HCT116 (cell line): Measurements from ENCODE around the gene PAIP1. TPM values are rescaled to one million over a fixed set of nuclear protein-coding genes. Genes with fewer than 3 reads are reported as not detected.

Source experiments
- ATAC-seq: fragments of 200-7000 bp; cut with Tn5 transposase; 2 replicates; pipeline ENCODE4 v1.9.1; 2020; ENCODE audit warnings: mild to moderate bottlenecking, moderate library complexity
- BruUV-seq: library from RNA; stranded (reverse); fragments of 400-500 nt; replicated peaks from 2 replicates; lab custom pipeline; 2021; lab: Mats Ljungman, UMichigan
- CTCF ChIA-PET: fragments of 300-600 bp; sonication (Branson Sonifier 250); formaldehyde crosslinking; loops from one replicate; lab custom pipeline; 2021; ENCODE audit warnings: antibody characterized with exemption; lab: Charles Lee
- POLR2A ChIA-PET: fragments of 300-600, 350-600 bp; sonication (Branson Sonifier 250); formaldehyde crosslinking; loops from one replicate; lab custom pipeline; 2021; ENCODE audit warnings: antibody characterized with exemption; lab: Charles Lee
- RAD21 ChIA-PET, 2 experiments: fragments of 300-600 bp; sonication (Branson Sonifier 250); formaldehyde crosslinking; loops; one replicate each; lab custom pipeline; 2023; ENCODE audit warnings: low total read pairs in 2 of 2; ENCODE audit not compliant: uncharacterized antibody in 2 of 2, unreplicated experiment in 2 of 2, low non-redundant PET in 1 of 2; lab: Charles Lee
- DNase-seq: peaks from one replicate; pipeline ENCODE4 v3.0.0-alpha.2; 2010; ENCODE audit warnings: low read depth, low spot score
- H2AFZ ChIP-seq: fragments of 200-600 bp; shearing (Covaris generic), sonication (generic); 2 replicates; pipeline ENCODE4 v1.6.1; 2017; ENCODE audit warnings: low read depth, mixed run types, mixed read lengths, antibody characterized with exemption, low read length; ENCODE audit not compliant: poor library complexity, severe bottlenecking
- H3K27ac ChIP-seq: 2 replicates; pipeline ENCODE4 v1.5.1; 2012; ENCODE audit warnings: low read depth, low read length
- H3K27me3 ChIP-seq: fragments of 200-600 bp; sonication (generic); 2 replicates; pipeline ENCODE4 v1.6.1; 2016; ENCODE audit warnings: mixed run types, low read length, mixed read lengths; ENCODE audit not compliant: insufficient read depth
- H3K36me3 ChIP-seq, 2 experiments: fragments of 200-500 bp in 1 of 2; fragments of 200-600 bp in 1 of 2; sonication (Bioruptor generic) in 1 of 2; sonication (generic) in 1 of 2; 2 replicates each; pipeline versions ENCODE4 v1.5.1 to v1.6.1; 2014 to 2016; ENCODE audit warnings: low read length in 2 of 2, inconsistent platforms in 1 of 2, mixed read lengths in 1 of 2, mixed run types in 1 of 2; ENCODE audit not compliant: insufficient read depth in 2 of 2, control insufficient read depth in 1 of 2
- H3K4me1 ChIP-seq, 2 experiments: fragments of 200-600 bp in 1 of 2; sonication (generic) in 1 of 2; 2 replicates each; pipeline versions ENCODE4 v1.5.1 to v1.6.1; 2012 to 2017; ENCODE audit warnings: low read length in 2 of 2, inconsistent platforms in 1 of 2, mild to moderate bottlenecking in 1 of 2, mixed read lengths in 1 of 2, mixed run types in 1 of 2, moderate library complexity in 1 of 2; ENCODE audit not compliant: insufficient read depth in 2 of 2, control insufficient read depth in 1 of 2
- H3K4me2 ChIP-seq: fragments of 200-600 bp; sonication (generic); 2 replicates; pipeline ENCODE4 v1.6.1; 2017; ENCODE audit warnings: mixed run types, low read length, mixed read lengths
- H3K4me3 ChIP-seq, 2 experiments: fragments of 200-600 bp in 1 of 2; sonication (generic) in 1 of 2; replicated peaks in 1 of 2; 2 replicates each; pipeline ENCODE4 v1.5.1; 2011 to 2016; ENCODE audit warnings: low read length in 2 of 2, control low read depth in 1 of 2, low read depth in 1 of 2, mild to moderate bottlenecking in 1 of 2, mixed read lengths in 1 of 2, mixed run types in 1 of 2
- H3K79me2 ChIP-seq: fragments of 200-600 bp; sonication (generic); 2 replicates; pipeline ENCODE4 v1.6.1; 2017; ENCODE audit warnings: mild to moderate bottlenecking, mixed run types, low read length, moderate library complexity, mixed read lengths; ENCODE audit not compliant: insufficient read depth
- H3K9ac ChIP-seq: fragments of 200-600 bp; sonication (generic); 2 replicates; pipeline ENCODE4 v1.6.1; 2016; ENCODE audit warnings: low read length, mixed read lengths
- H3K9me2 ChIP-seq: fragments of 200-600 bp; sonication (generic), shearing (Covaris generic); 2 replicates; pipeline ENCODE4 v1.6.1; 2017; ENCODE audit warnings: mixed run types, mild to moderate bottlenecking, moderate library complexity; ENCODE audit not compliant: insufficient read depth
- H3K9me3 ChIP-seq, 2 experiments: fragments of 200-500 bp in 1 of 2; fragments of 200-600 bp in 1 of 2; sonication (Bioruptor generic) in 1 of 2; sonication (generic) in 1 of 2; 2 replicates each; pipeline ENCODE4 v1.6.1; 2014 to 2017; ENCODE audit warnings: low read length in 2 of 2, mixed read lengths in 2 of 2, inconsistent platforms in 1 of 2, low read depth in 1 of 2, mild to moderate bottlenecking in 1 of 2, mixed run types in 1 of 2, moderate library complexity in 1 of 2; ENCODE audit not compliant: control insufficient read depth in 1 of 2, insufficient read depth in 1 of 2
- H4K20me1 ChIP-seq: fragments of 200-600 bp; sonication (generic), shearing (Covaris generic); 2 replicates; pipeline ENCODE4 v1.6.1; 2017; ENCODE audit warnings: mixed run types, mild to moderate bottlenecking, moderate library complexity; ENCODE audit not compliant: insufficient read depth
- ATF3 ChIP-seq: IDR thresholded peaks from 2 replicates; pipeline ENCODE4 v1.6.1; 2012
- CBX3 ChIP-seq: IDR thresholded peaks from 2 replicates; pipeline ENCODE4 v1.6.1; 2012; ENCODE audit warnings: low read depth
- CEBPB ChIP-seq: IDR thresholded peaks from 2 replicates; pipeline ENCODE4 v1.6.1; 2012; ENCODE audit warnings: low read depth
- CTCF ChIP-seq, 3 experiments: fragments of 200-600 bp in 1 of 3; sonication (generic) in 1 of 3; IDR thresholded peaks in 2 of 3; conservative IDR thresholded peaks in 1 of 3; 2 replicates each; pipeline ENCODE4 v1.5.1; 2012 to 2017; ENCODE audit warnings: low read depth in 2 of 3, low read length in 2 of 3, antibody characterized with exemption in 1 of 3, borderline replicate concordance in 1 of 3, control low read depth in 1 of 3, mild to moderate bottlenecking in 1 of 3, mixed read lengths in 1 of 3, mixed run types in 1 of 3, moderate library complexity in 1 of 3; ENCODE audit not compliant: insufficient read depth in 1 of 3
- EGR1 ChIP-seq: IDR thresholded peaks from 2 replicates; pipeline ENCODE4 v1.6.1; 2012; ENCODE audit warnings: low read depth
- ELF1 ChIP-seq: IDR thresholded peaks from 2 replicates; pipeline ENCODE4 v1.6.1; 2012; ENCODE audit warnings: low read depth, borderline replicate concordance
- FOSL1 ChIP-seq: IDR thresholded peaks from 2 replicates; pipeline ENCODE4 v1.6.1; 2012; ENCODE audit warnings: low read depth
- JUND ChIP-seq: IDR thresholded peaks from 2 replicates; pipeline ENCODE4 v1.6.1; 2012
- POLR2A ChIP-seq: IDR thresholded peaks from 2 replicates; pipeline ENCODE4 v1.7.0; 2011; ENCODE audit warnings: borderline replicate concordance; ENCODE audit not compliant: insufficient read depth, insufficient read length; ENCODE audit errors: extremely low read depth
- POLR2AphosphoS5 ChIP-seq: IDR thresholded peaks from 2 replicates; pipeline ENCODE4 v1.6.1; 2011; ENCODE audit warnings: mild to moderate bottlenecking, low read depth, low read length, moderate library complexity
- RAD21 ChIP-seq: IDR thresholded peaks from 2 replicates; pipeline ENCODE4 v1.6.1; 2012; ENCODE audit warnings: low read depth, mild to moderate bottlenecking
- REST ChIP-seq: IDR thresholded peaks from 2 replicates; pipeline ENCODE4 v1.6.1; 2012; ENCODE audit warnings: low read depth
- SIN3A ChIP-seq: IDR thresholded peaks from 2 replicates; pipeline ENCODE4 v1.6.1; 2012; ENCODE audit warnings: low read depth
- SP1 ChIP-seq: IDR thresholded peaks from 2 replicates; pipeline ENCODE4 v1.6.1; 2012; ENCODE audit warnings: low read depth
- SRF ChIP-seq: IDR thresholded peaks from 2 replicates; pipeline ENCODE4 v1.6.1; 2012; ENCODE audit warnings: low read depth
- YY1 ChIP-seq: IDR thresholded peaks from 2 replicates; pipeline ENCODE4 v1.6.1; 2011; ENCODE audit warnings: low read length, low read depth, moderate library complexity, mild to moderate bottlenecking; ENCODE audit not compliant: insufficient replicate concordance; ENCODE audit errors: extremely low read depth
- ZBTB33 ChIP-seq: IDR thresholded peaks from 2 replicates; pipeline ENCODE4 v1.6.1; 2011; ENCODE audit warnings: mild to moderate bottlenecking, low read length, moderate library complexity; ENCODE audit not compliant: insufficient replicate concordance; ENCODE audit errors: extremely low read depth
- ZFX ChIP-seq: fragments of 450-650 bp; IDR thresholded peaks from 2 replicates; pipeline ENCODE4 v1.6.1; 2017
- intact Hi-C: fragments of 100-400 bp; cut with micrococcal nuclease; formaldehyde crosslinking; loops from 2 replicates; pipeline ENCODE4 v1.10.0; 2022
- total RNA-seq: library from RNA; stranded (reverse); gene quantifications from one replicate; pipeline ENCODE4 v1.2.1, GENCODE V29; 2021; ENCODE audit not compliant: unreplicated experiment
- TF ChIP-seq, protein P1 (sequence below): IDR thresholded peaks from 2 replicates; pipeline ENCODE4 v1.6.1; 2012

The PAIP1 gene
- total RNA-seq, 1 experiment from 2014 or later: 83.8 TPM

DNA sequence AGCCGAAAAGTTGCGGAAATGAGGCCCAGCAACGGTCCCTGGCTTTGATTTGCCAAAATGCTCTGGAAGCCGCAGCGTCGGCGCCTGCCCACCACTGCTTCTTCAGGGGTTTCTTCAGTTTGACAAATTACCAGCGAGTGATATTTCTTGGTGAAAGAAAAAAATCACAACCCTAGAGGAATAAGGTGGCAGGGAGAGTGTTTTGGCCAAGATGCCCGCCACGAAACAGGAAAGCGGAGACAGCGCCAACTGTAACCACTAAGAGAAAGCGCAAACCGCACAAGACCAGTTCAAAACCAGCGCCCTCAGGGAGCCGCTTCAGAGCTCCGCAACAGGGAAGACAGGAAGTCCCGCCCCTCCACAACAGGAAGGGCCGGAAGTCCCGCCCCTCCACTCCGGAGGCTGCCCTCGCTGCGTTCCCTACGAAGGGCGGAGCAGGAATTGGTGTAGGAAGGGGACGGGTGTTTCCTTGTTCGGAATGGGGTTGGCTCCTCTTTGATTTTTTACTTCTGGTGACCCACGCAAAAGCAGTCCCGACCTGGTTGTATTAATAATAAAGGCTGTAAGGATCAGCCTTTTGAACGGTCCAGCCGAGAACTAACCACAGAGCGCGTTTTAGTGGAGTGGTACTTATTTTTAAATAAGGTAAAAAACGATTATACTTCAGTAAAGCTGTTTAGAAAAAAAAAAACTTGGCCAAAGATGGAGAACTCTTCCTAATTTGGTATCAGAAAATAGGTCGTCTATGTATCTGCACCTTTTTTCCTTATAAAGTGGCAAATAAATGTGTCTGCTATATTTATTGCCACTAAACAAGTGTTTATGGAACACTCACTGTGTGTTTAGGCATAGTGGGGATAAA lies 41.8 kb downstream of the PAIP1 start, which contains the start of gene C5orf34:
Gene C5orf34, minus strand, starts transcription at position 333 of the 862 bp plus-strand sequence. CDS start 5,809 bp downstream, outside the sequence.
- intact Hi-C loops: no loop called here
- TSS peak; percentile 95 for BruUV-seq
- peak within 1 kb of the TSS; percentile 80 to 85 for H3K4me3 ChIP-seq
- no peaks in the 10 kb centered on the region for H3K9me3 ChIP-seq
- POLR2A ChIA-PET: interaction anchor here (0.6 to 1.1 kb wide), 5 partner anchors 9 to 320 kb away, joined by 3 to 10 read pairs (median 4); partner anchors contain the start of gene TMEM267
- peak; percentile 90 for DNase-seq
- no peaks in the 10 kb centered on the region for H3K9me2 ChIP-seq
- H3K9ac ChIP-seq: peak within 1 kb of the TSS; percentile 86
- H2AFZ ChIP-seq: peak within 1 kb of the TSS; percentile 79
- H3K27ac ChIP-seq: peak within 1 kb of the TSS; percentile 70
- no peaks in the 10 kb centered on the region for H4K20me1 ChIP-seq
- ATAC-seq: peak; percentile 99
- H3K79me2 ChIP-seq: peaks cover 16% of the 10 kb centered on the region
- CTCF ChIA-PET: interaction anchor here (1.2 kb wide), 1 partner anchor 31 kb away, joined by 5 read pairs; the partner anchor contains the start of gene TMEM267
- peaks cover 5 to 18% of the 10 kb centered on the region in 2 experiments; a peak in 2 of 4 replicates for H3K4me1 ChIP-seq
- H3K27me3 ChIP-seq: no peaks in the 10 kb centered on the region
- H3K36me3 ChIP-seq: no peaks in the 10 kb centered on the region
- H3K4me2 ChIP-seq: peak within 1 kb of the TSS; percentile 76
- RAD21 ChIA-PET: no interaction called here
- TF ChIP-seq POLR2A (peak; percentile 94), SIN3A (peak; percentile 89), EGR1 (0 out of 2 replicates have a peak, but pooled peaks have one; percentile 10), CBX3 (0 out of 2 replicates have a peak, but pooled peaks have one; percentile 18), FOSL1 (no peak), ZFX (peak; percentile 42; the same call in 1 of the 2 replicates), CTCF (IDR thresholded peaks at IDR 0.05 in 2 of 3, conservative IDR thresholded peaks at IDR 0.05 in 1 of 3; ENCODE audit: borderline replicate concordance in 1 of 3, insufficient read depth in 1 of 3, low read depth in 2 of 3, low read length in 2 of 3) (no peak), YY1 (peak; percentile 81), ZBTB33 (no peak), REST (no peak), RAD21 (no peak), ELF1 (peak; percentile 70), JUND (no peak), SP1 (peak; percentile 51), CEBPB (no peak), POLR2AphosphoS5 (peak; percentile 97), SRF (no peak; the same call in 1 of the 2 replicates), ATF3 (no peak)
- TF ChIP-seq, protein P1, sequence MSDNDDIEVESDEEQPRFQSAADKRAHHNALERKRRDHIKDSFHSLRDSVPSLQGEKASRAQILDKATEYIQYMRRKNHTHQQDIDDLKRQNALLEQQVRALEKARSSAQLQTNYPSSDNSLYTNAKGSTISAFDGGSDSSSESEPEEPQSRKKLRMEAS: peak; percentile 68
